Measurements from ENCODE around the gene ABCE1.

Gene ABCE1

DNA sequence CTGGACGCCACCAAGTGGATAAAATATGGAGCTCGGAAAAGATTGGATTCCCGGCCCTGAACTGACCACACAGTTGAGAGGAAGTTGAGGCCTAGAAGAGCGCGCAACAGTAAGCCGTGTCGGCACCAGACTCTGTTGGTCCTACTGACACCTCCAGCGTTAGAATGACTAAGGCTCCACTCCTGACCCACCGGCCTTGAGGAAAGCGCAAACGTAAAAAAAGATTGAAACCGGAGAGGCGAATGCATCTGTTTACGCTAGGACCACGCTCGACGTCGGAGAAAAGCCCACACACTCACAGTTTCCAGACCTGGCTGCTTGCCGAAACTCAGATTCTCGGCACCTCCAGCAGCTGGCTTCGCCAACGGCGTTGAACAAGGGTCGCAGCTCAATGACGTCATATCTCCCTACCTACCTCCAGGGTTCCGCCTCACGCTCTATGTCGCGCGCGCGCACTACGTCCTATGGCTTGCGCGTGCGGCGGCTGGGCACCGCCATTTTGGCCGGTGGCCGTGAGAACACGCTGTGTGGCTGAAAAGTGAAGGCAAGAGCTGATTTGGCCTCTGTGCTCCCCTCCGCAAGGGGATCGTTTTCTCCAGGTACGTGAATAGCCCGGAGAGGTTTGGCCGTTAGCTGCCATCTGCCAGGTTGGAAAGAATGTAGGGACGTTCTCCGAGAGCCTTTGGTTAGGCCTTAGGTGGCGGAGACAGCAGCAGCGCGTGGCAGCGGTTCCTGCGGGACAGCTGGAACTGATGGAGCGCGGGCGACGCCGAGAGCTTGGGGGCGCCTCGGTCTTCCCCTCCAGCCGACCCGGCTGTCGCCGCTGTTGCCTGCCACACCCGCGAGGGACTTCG lies at the start of gene ABCE1, which contains the start of gene ANAPC10:
Gene ABCE1, plus strand, starts transcription at position 491 of the 854 bp plus-strand sequence. CDS start 6,102 bp downstream, outside the sequence.
Gene ANAPC10, minus strand, starts transcription at position 376 of the 854 bp plus-strand sequence. CDS start 2,097 bp downstream, outside the sequence.
- DNase-seq (ENCODE audit: low read depth): peak; percentile 96

DNA sequence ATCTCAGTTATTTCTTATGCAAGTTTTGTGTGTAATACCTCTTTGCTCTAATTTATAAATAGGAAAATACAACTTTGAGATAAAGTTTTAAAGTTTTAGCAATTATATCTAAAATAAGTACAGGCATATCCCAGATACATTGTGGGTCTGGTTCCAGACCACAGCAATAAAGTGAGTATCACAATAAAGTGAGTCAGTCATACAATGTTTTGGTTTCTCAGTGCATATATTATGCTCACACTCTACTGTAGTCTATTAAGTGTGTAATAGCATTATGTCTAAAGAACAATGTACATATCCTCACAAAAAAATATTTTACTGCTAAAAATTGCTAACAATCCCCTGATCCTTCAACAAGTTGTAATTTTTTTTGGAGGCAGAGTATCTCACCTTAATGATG lies 49.3 kb upstream of the ABCE1 start:
- DNase-seq (ENCODE audit: low read depth): no peak

GRCh38 chr4:145049241-145049640 lies 48.9 kb upstream of the ABCE1 start:
- no peak for DNase-seq (ENCODE audit: low read depth)

- DNase-seq (ENCODE audit: low read depth): no peak
Measured at GRCh38 chr4:145055533-145056257, 42.4 kb upstream of the ABCE1 start.

DNA sequence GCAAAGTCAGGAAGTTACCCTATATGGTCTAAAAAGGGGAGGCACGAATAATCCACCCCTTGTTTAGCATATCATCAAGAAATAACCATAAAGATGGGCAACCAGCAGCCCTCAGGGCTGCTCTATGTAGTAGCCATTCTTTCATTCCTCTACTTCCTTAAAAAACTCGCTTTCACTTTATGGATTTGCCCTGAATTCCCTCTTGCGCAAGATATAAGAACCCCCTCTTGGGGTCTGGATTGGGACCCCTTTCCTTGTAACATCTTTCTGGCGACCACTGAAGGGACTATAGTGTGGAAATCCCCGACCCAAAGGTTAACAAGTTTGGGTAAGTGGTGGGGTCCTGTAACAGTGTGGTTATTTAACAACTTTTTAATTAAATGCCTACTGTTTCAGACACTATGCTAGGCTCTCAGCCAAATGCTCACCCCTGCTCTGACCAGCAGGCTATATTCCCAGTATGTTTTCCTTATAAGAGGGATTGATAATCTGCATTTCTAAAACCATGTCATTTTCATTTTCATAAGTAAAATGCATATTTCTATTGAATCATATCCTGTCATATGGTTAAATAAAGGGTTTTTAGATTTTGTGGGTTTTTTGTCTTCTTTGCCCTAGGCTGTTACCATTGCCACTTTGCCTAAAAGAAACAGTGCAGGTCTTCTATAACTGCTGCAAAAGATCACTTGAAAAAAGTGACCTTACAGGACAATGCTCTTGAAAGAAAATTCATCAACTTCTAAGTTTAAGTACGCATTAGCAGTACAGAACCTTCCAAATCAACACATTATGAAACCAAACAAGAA lies 41.6 kb upstream of the ABCE1 start:
- no peak for DNase-seq (ENCODE audit: low read depth)

GRCh38 chr4:145058256-145058655 lies 39.9 kb upstream of the ABCE1 start:
- no peak for DNase-seq (ENCODE audit: low read depth)

DNA sequence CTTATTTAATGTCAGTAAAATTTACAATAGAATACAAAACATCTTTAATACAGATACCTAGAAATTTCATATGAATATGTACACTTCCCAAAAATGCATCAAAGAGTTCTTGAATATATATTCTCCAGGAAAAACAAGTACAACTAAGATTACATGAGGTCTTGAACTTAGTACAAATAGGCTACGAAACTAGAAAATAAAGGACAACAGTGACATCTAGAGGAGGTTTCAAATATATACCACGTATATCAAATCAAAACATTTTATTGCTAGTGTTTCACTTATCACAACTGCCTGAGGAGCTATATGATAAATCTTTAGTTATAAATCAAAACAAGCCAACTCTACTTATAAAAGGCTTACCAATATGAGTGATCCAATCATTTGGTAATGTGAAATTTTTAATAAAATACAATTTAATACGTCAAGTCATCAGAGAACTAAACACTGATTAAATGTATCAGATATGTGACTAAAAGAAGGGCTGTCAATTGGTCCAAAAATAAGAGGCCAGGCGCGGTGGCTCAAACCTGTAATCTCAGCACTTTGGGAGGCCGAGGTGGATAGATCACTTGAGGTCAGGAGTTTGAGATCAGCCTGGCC lies 36.7 kb upstream of the ABCE1 start:
- no peak for DNase-seq (ENCODE audit: low read depth)

- DNase-seq (ENCODE audit: low read depth): no peak
Measured at GRCh38 chr4:145066063-145066501, 32.0 kb upstream of the ABCE1 start.

GRCh38 chr4:145069361-145069760 lies 28.8 kb upstream of the ABCE1 start:
- DNase-seq (ENCODE audit: low read depth): no peak

DNA sequence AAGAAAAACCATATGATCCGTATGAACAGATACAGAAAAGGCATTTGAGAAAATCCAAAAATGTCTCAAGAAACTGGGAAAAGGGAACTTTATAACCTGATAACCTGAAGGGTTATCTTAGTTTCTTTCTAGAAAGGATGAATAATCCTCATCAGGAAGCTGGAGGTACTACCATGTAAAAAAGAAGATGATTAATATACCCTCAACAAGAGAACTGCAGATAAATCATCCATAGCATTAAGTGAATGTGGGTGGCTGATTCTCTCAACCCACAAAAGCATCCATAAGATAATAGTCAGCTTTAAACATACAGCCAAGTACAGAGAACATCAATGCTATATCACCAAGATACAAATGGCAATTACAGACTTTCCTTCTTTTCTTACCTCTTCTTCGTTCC lies 26.6 kb upstream of the ABCE1 start:
- DNase-seq (ENCODE audit: low read depth): no peak

- DNase-seq (ENCODE audit: low read depth): no peak
Measured at GRCh38 chr4:145075742-145076468, 22.2 kb upstream of the ABCE1 start.

DNA sequence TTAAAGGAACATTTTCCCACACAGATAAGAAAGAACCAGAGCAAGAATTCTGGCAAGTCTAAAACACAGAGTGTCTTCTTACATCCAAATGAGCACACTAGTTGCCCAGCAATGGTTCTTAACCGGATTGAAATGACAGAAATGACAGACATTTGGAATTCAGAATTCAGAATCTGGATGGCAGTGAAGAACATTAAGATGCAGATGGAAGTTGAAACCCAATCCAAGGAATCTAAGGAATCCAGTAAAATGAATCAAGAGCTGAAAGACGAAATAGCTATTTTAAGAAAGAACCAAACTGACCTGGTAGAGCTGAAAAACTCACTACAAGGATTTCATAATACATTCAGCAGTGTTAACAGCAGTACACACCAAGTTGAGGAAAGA lies 21.6 kb upstream of the ABCE1 start:
- DNase-seq (ENCODE audit: low read depth): no peak

DNA sequence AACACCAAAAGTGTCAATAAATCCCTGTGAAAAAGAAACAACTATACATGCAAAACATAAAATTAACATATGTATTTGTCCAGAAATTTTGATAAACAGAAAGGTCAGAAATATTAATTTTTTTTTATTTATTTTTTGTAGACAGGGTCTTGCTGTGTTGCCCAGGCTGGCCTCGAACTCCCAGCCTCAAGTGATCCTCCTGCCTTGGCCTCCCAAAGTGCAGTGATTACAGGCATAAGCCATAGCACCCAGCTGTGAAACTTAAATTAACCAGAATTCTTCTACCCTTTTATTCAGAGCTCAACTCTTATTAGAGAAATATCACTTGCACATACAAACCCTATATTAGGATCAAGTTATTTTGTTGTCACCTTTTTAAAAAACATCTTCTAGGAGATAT lies 16.4 kb upstream of the ABCE1 start:
- no peak for DNase-seq (ENCODE audit: low read depth)

- no peak for DNase-seq (ENCODE audit: low read depth)
Measured at GRCh38 chr4:145083891-145084605, 14.1 kb upstream of the ABCE1 start.

GRCh38 chr4:145090380-145090779 lies 7.7 kb upstream of the ABCE1 start:
- DNase-seq (ENCODE audit: low read depth): no peak

DNA sequence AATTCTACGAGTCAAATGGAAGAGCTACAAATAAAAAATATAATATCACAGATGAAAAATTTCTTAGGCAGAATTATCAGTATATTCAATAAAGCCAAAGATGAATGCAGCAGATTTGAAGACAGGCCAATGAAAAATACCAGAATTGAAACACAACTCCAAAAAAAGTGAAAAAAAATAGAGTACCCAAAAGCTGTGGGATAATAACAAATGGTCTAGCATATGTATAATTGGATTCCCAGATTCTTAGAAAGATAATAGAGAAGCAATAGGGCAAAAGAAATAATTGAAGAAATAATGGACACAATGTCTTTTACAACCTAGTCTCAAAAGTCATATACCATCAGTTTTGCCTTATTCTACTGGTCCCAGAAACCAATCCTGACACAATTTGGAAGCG lies 4.5 kb upstream of the ABCE1 start:
- no peak for DNase-seq (ENCODE audit: low read depth)

- DNase-seq (ENCODE audit: low read depth): no peak
Measured at GRCh38 chr4:145097331-145097820, 735 bp upstream of the ABCE1 start.

GRCh38 chr4:145098675-145099037 lies 545 bp downstream of the ABCE1 start:
- peak; percentile 20 for DNase-seq (ENCODE audit: low read depth)

DNA sequence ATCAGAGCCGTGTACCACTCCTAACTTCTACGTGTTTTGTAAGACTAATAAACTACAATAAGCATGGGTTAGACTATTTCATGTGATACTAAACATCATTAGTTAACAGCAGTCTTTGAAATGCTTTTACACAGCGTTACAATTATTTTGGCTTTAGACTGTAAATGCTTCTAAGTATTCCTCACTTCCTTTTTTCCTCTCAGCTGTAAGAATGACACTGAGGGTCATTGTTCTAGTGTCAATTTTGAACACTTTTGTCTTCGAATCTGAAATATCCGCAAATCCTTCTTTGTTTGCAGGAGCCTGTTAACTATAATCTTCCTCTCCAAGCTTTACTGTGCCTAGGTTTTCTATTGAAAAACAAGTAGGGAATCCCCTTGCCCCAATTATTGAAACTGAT lies 1.5 kb downstream of the ABCE1 start:
- no peak for DNase-seq (ENCODE audit: low read depth)

GRCh38 chr4:145101091-145101490 lies 3.0 kb downstream of the ABCE1 start:
- no peak for DNase-seq (ENCODE audit: low read depth)
